Activated CD4-positive, alpha-beta memory T cell treated with anti-CD3 and anti-CD28 coated beads, Interleukin-2, amount 10 ng/mL, durations not matched to agents 7 days and 5 days (primary cell): ENCODE data around the gene ZNF775. TPM values are rescaled to one million over a fixed set of nuclear protein-coding genes. Genes with fewer than 3 reads are reported as not detected.

Experiments used
- CTCF ChIA-PET: fragments of 350-600 bp; sonication (Branson Sonifier 250); formaldehyde crosslinking; loops from one replicate; lab custom pipeline; 2021; ENCODE audit warnings: antibody characterized with exemption, inconsistent platforms; lab: Charles Lee
- POLR2A ChIA-PET: fragments of 350-600 bp; sonication (Branson Sonifier 250); formaldehyde crosslinking; loops from one replicate; lab custom pipeline; 2021; ENCODE audit warnings: antibody characterized with exemption; lab: Charles Lee
- DNase-seq: peaks from one replicate; pipeline ENCODE4 v3.0.0-alpha.2; 2020
- H3K27ac Mint-ChIP-seq: one replicate; pipeline ENCODE4 v1.8.0; 2021; ENCODE audit warnings: mild to moderate bottlenecking, mixed read lengths
- H3K27me3 Mint-ChIP-seq: one replicate; pipeline ENCODE4 v1.8.0; 2021; ENCODE audit warnings: mixed read lengths
- H3K36me3 Mint-ChIP-seq: one replicate; pipeline ENCODE4 v1.8.0; 2021; ENCODE audit warnings: low read depth, mixed read lengths
- H3K4me1 Mint-ChIP-seq: one replicate; pipeline ENCODE4 v1.8.0; 2021; ENCODE audit warnings: mixed read lengths
- H3K4me3 Mint-ChIP-seq: one replicate; pipeline ENCODE4 v1.8.0; 2021; ENCODE audit warnings: mild to moderate bottlenecking, mixed read lengths
- H3K9me3 Mint-ChIP-seq: one replicate; pipeline ENCODE4 v1.8.0; 2021; ENCODE audit warnings: mixed read lengths
- total RNA-seq, 2 experiments: library from RNA; stranded (reverse); gene quantifications; one replicate each; pipeline ENCODE4 v1.2.3, GENCODE V29; 2021

ZNF775 gene
- total RNA-seq, 2 experiments from 2014 or later = 6.4 to 7.1 TPM

DNA sequence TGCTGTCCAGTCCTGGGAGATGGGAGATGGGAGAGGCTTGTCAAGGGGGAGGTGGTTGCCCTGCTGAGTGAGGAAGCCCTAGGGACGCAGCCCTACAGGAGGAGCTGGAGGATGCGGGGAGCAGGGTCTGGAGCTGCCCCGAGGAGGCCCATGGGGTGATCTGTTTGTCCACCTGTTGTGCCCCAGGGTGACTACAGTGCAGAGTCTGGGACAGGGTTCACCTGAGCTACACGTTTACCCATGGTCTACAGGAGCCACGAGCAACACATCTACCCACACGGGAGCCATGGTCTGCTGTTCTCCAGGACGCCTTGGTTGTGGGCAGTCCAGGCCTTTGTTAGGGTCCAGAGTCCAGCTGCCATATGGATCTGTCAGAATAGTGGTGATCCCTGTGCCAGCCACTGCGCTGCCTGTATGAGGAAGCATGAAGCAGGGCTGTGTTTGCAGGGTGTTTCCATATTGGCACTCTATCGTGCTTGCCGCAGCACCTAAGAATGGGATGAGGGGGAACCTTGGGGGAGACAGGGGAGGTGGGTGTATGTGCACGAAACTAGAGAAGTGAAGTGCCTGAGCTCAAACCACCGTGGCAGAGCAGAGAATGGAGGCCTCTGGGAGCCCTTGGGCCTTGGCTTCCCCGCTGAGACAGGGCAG is 23.7 kb downstream of the ZNF775 start:
- Mint-ChIP-seq H3K36me3 (peaks cover 10% of the 10 kb centered on the region), H3K27ac (no peak overlapping the region), H3K4me3 (no peak overlapping the region), H3K9me3 (no peaks in the 10 kb centered on the region), H3K4me1 (peaks cover 37% of the 10 kb centered on the region), H3K27me3 (no peaks in the 10 kb centered on the region)
- DNase-seq = no peak
- ChIA-PET POLR2A (interaction anchor here (1.9 to 3.1 kb wide), 2 partner anchors 25 to 34 kb away, joined by 10 to 14 read pairs; partner anchors contain the start of genes REPIN1 and ZNF775), CTCF (interaction anchor here (0.8 kb wide), 1 partner anchor 17 kb away, joined by 3 read pairs; no protein-coding TSS in a partner anchor)

DNA sequence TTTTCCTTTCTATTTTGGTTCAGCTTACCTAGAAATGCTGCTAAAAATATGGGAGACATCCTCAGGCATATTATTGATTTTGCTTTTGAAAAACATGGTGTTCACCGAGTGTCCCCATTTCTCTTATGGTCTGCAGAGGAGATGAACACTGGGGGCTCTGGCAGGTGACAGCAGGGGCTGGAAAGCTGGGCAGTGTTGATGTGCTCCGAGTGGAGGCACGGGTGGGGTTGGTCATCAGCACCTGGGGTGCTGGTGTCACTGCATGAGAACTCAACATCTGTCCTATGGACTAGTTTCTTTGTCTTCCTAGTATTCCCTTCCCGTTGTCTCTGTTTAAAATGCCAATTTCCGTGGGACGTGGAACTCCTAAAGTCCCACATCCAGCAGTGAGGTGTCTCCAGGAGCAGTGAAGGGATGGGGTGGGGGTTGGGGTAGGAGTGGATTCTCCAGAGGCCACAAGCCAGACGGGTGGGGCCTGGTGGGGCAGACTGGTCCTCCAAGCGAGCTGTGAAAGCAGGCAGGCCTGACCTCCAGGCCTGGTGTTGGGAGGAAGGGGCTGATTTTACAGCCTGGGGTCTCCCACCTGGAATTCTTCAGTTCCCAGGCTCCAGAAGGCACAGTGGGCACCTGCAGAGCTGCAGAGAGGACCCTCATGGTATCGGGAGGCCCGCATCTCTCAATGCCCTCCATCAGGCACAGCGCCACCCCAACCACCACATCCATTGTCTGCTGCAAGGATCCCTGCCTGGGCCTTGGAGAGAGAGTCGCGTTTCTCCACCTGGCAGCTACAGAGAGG is 24.4 kb downstream of the ZNF775 start:
- CTCF ChIA-PET = interaction anchor here (0.8 to 2.2 kb wide), 4 partner anchors 19 to 352 kb away, joined by 3 to 7 read pairs (median 5); partner anchors contain the start of gene REPIN1
- H3K36me3 Mint-ChIP-seq = peaks cover 12% of the 10 kb centered on the region
- no peaks in the 10 kb centered on the region for H3K27me3 Mint-ChIP-seq
- H3K4me1 Mint-ChIP-seq = peaks cover 39% of the 10 kb centered on the region
- DNase-seq = no peak
- POLR2A ChIA-PET = interaction anchor here (1.0 to 4.9 kb wide), 7 partner anchors 11 to 352 kb away, joined by 3 to 41 read pairs (median 10); partner anchors contain the start of genes ACTR3C, LRRC61, REPIN1 and ZNF775
- H3K9me3 Mint-ChIP-seq = no peaks in the 10 kb centered on the region
- H3K4me3 Mint-ChIP-seq = peak overlapping the region; percentile 86
- H3K27ac Mint-ChIP-seq = peak overlapping the region; percentile 74

DNA sequence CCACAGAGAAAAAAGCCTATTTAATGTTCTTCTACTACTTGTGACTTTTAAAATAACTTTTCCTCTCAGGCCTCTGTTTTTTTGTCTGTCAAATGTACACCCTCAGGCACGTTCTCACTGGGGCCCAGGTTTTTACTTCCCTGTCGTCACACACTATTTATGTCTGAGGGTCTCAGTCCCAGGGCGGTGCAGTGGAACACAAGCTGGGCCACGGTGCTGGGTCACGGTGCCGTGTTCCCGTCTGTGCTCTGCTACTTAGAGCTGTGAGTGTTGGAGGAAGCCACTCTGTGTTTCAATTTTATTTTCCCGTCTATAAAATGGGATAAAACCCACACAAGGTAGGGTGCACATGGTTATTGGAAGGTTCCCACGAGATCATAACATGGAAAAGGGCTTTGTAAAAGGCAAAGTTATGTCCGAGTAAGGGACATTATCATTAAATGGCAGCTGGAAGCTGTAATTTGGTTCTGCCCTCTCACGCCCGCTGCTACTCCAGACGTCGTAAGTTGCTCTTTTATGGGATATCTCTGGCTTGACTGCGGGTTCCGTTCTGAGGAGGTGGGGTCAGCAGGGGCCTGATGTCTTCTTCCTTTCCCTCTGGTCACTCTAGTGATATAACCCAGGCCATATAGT is 25.2 kb downstream of the ZNF775 start:
- peak overlapping the region; percentile 86 for H3K4me3 Mint-ChIP-seq
- ChIA-PET CTCF (interaction anchor here (0.8 to 2.9 kb wide), 8 partner anchors 11 to 354 kb away, joined by 3 to 8 read pairs (median 4); partner anchors contain the start of gene REPIN1), POLR2A (interaction anchor here (0.9 to 4.9 kb wide), 7 partner anchors 9 to 351 kb away, joined by 3 to 41 read pairs (median 5); partner anchors contain the start of genes ACTR3C, LRRC61, REPIN1 and ZNF775)
- no peaks in the 10 kb centered on the region for H3K27me3 Mint-ChIP-seq
- H3K9me3 Mint-ChIP-seq = no peaks in the 10 kb centered on the region
- H3K4me1 Mint-ChIP-seq = peaks cover 45% of the 10 kb centered on the region
- DNase-seq = no peak
- peak overlapping the region; percentile 74 for H3K27ac Mint-ChIP-seq
- peaks cover 18% of the 10 kb centered on the region for H3K36me3 Mint-ChIP-seq

DNA sequence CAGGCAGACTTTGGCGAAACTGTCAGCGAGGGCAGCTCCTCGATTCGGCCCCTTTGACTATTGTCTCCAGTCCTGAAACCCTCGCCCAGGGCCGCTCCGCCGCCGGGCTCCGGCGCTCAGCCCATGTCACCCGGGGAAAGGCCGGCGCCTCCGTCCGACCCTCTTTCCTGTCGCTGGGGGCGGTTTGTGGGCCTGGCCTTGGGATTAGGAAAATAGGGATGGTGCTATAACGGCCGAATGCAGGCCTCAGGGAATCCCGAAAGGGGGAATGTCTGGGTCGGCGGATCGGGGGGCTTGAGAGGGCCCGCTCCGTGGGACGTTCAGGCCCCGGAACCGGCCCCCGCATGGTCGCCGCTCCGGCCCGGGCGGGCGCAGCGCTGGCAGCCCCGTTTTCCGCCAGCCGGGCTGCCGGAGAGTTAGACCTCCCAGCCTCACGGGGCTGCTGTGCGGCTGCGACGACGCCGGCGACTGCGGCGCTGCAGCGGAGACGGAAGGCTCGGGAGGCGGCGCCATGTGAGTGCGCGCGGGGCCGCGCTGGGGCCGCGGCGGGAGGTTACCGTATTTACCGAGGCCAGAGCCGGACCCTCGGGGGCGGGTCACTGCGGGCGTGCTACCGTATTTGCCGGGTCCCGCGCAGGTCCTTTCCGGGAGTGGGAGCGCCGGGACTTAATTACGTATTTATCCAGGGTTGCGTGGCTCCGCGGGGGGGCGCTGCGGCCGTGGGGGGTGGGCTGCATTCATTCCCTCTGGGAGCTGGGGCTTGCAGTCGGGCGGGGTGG is 25.9 kb downstream of the ZNF775 start:
- Mint-ChIP-seq H3K9me3 (no peaks in the 10 kb centered on the region), H3K4me1 (peaks cover 45% of the 10 kb centered on the region), H3K4me3 (peak overlapping the region; percentile 86), H3K36me3 (peaks cover 18% of the 10 kb centered on the region), H3K27ac (peak overlapping the region; percentile 84), H3K27me3 (no peaks in the 10 kb centered on the region)
- ChIA-PET POLR2A (interaction anchor here (0.9 to 4.9 kb wide), 22 partner anchors 9 to 351 kb away, joined by 3 to 41 read pairs (median 4); partner anchors contain the start of genes ACTR3C, GIMAP8, LRRC61 and REPIN1), CTCF (interaction anchor here (0.6 to 2.9 kb wide), 16 partner anchors 10 to 486 kb away, joined by 3 to 12 read pairs (median 4); partner anchors contain the start of genes ACTR3C, LRRC61, REPIN1 and ZNF775)
- DNase-seq = peak; percentile 86

DNA sequence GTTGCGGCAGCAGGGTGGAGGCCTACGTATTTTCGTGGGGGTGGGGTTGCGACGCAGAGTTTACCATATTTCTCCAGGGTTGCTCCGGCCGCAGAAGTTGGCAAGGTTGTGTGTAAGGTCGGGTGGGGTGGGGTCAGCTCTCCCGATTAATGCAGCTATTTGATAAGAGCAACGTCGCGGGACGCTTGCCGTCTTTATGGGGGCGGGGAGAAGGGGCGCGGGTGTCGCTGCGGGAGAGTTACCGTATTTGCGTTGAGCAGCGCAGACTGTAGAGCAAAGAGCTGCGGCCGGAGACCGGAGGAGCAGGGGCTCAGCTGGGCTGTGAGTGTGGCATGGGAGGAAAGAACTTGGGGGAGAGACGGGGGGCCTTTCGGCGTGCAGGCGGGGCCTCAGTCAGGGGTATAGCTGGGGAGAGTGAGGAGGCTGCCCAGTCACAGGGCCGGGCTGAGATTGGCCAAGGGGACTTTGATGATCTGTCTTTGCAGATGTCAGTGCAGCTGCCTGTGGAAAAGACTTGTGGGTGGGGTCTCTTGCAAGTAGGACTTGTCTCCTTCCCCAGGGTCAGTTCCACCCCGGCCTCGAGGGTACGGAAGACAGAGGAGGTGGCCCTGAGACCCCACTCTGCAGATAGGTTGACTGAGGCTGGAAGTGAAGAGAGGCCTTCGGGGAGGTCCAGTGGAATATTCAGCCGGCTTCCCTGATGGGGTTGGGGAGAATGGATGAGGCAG is 26.6 kb downstream of the ZNF775 start:
- H3K27me3 Mint-ChIP-seq = no peaks in the 10 kb centered on the region

DNA sequence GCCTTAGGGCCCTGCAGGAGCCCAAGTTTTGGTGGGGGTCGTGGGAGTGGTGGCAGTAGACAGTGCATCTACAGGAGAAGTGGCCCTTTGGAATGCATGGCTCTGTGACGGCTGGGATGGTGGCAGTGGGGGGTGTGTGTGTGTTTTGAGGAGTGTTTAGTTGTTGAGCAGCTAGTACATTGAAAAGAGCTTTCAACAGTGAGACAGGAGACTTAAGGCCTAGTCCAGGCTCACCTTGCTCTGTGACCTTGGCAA is 27.1 kb downstream of the ZNF775 start:
- DNase-seq = peak; percentile 30
- Mint-ChIP-seq H3K9me3 (no peaks in the 10 kb centered on the region), H3K27ac (peak overlapping the region; percentile 84), H3K4me1 (peaks cover 39% of the 10 kb centered on the region), H3K4me3 (peak overlapping the region; percentile 86), H3K27me3 (no peaks in the 10 kb centered on the region), H3K36me3 (peaks cover 24% of the 10 kb centered on the region)
- POLR2A ChIA-PET = interaction anchor here (0.8 to 4.9 kb wide), 27 partner anchors 9 to 653 kb away, joined by 3 to 41 read pairs (median 4); partner anchors contain the start of genes ACTR3C, GIMAP8, LRRC61 and REPIN1
- CTCF ChIA-PET = interaction anchor here (0.9 to 2.9 kb wide), 15 partner anchors 9 to 373 kb away, joined by 3 to 12 read pairs (median 4); partner anchors contain the start of genes ACTR3C, LRRC61 and ZNF775

More for the DNA sequence above, 26.6 kb downstream of the ZNF775 start:
- no peaks in the 10 kb centered on the region for H3K9me3 Mint-ChIP-seq
- POLR2A ChIA-PET = interaction anchor here (1.0 to 4.9 kb wide), 22 partner anchors 9 to 350 kb away, joined by 3 to 41 read pairs (median 4); partner anchors contain the start of genes ACTR3C, GIMAP8, LRRC61 and REPIN1
- peaks cover 20% of the 10 kb centered on the region for H3K36me3 Mint-ChIP-seq
- H3K27ac Mint-ChIP-seq = peak overlapping the region; percentile 84
- CTCF ChIA-PET = interaction anchor here (0.6 to 2.9 kb wide), 17 partner anchors 9 to 485 kb away, joined by 3 to 12 read pairs (median 4); partner anchors contain the start of genes ACTR3C, LRRC61, REPIN1 and ZNF775
- H3K4me1 Mint-ChIP-seq = peaks cover 41% of the 10 kb centered on the region
- H3K4me3 Mint-ChIP-seq = peak overlapping the region; percentile 86
- DNase-seq = peak; percentile 60

DNA sequence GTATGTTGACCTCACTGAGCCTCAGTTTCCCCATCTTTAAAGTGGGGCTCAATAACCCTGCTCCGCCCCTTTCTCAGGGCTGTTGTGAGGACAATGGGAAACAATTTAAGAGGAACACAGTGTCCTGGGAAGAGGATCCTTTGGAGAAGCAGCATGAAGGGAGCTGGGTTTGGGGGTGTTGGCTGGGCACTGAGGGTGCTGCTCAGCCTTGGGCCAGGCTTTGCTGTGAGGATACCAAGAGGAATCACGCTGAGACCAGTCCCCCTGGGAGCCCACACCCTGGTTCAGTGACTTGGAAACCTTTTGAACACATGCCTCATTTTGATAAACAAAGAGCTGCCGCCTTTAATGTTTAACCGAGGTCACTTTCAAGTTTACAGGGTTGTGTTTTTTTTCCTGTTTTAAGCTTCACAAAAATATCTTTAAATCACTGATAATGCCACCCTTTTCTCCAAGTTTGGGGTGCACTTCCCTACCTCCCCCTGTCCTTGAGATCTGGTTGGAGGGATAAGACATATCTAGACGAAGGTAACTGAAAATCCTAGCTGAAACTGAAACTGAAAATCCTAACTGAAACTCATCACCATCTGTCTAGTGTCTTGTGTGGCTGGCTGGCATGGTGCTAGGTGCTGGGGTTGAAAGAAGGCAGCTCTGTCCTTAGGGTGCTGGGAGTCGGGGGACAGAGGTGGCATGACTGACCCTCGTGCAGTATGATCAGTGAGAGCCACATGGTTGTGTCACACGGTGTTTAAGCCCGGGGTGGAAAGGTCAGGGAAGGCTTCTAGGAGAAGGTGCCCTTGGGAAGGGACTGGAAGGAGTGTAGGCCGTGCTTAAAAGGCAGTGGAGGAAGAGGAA is 27.7 kb downstream of the ZNF775 start:
- ChIA-PET CTCF (interaction anchor here (0.8 to 2.9 kb wide), 17 partner anchors 10 to 372 kb away, joined by 3 to 12 read pairs (median 4); partner anchors contain the start of genes GIMAP1 and REPIN1), POLR2A (interaction anchor here (0.8 to 4.9 kb wide), 24 partner anchors 10 to 652 kb away, joined by 3 to 41 read pairs (median 4); partner anchors contain the start of genes ACTR3C, GIMAP7, GIMAP8 and LRRC61)
- DNase-seq = peak; percentile 58
- Mint-ChIP-seq H3K4me1 (peaks cover 39% of the 10 kb centered on the region), H3K27me3 (no peaks in the 10 kb centered on the region), H3K9me3 (no peaks in the 10 kb centered on the region), H3K4me3 (peak overlapping the region; percentile 86), H3K36me3 (peaks cover 25% of the 10 kb centered on the region), H3K27ac (peak overlapping the region; percentile 84)

DNA sequence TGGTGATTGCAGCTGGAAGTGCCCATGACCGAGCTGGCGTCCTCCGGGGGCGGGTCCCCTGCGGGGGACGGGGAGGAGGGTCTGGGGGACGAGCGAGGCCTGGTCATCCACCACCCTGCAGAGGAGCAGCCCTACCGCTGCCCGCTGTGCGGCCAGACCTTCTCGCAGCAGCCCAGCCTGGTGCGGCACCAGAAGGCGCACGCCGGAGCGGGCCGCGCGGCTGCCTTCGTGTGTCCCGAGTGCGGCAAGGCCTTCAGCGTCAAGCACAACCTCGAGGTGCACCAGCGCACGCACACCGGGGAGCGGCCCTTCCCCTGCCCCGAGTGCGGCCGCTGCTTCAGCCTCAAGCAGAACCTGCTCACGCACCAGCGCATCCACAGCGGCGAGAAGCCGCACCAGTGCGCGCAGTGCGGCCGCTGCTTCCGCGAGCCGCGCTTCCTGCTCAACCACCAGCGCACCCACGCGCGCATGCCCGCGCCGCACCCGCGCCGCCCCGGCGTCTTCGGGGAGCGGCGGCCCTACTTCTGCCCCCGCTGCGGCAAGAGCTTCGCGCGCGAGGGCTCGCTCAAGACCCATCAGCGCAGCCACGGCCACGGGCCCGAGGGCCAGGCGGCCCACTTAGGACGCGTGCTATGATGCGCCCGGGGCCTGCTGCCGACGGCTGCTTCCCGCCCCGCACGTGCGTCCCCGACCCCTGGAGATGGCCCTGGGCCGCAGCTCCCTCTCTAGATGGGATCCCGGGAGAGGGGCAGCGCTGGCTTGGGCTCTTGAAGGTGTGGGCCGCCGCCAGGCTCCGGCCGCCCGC is 28.7 kb downstream of the ZNF775 start:
- DNase-seq = no peak
- Mint-ChIP-seq H3K27me3 (no peaks in the 10 kb centered on the region), H3K4me3 (no peak overlapping the region), H3K36me3 (peaks cover 27% of the 10 kb centered on the region), H3K4me1 (peaks cover 37% of the 10 kb centered on the region), H3K9me3 (no peaks in the 10 kb centered on the region), H3K27ac (no peak overlapping the region)
- POLR2A ChIA-PET = interaction anchor here (0.8 to 4.9 kb wide), 15 partner anchors 10 to 330 kb away, joined by 3 to 41 read pairs (median 6); partner anchors contain the start of genes ACTR3C, GIMAP7, GIMAP8 and LRRC61
- CTCF ChIA-PET = interaction anchor here (1.0 to 2.3 kb wide), 6 partner anchors 10 to 371 kb away, joined by 4 to 8 read pairs (median 4); partner anchors contain the start of gene REPIN1

DNA sequence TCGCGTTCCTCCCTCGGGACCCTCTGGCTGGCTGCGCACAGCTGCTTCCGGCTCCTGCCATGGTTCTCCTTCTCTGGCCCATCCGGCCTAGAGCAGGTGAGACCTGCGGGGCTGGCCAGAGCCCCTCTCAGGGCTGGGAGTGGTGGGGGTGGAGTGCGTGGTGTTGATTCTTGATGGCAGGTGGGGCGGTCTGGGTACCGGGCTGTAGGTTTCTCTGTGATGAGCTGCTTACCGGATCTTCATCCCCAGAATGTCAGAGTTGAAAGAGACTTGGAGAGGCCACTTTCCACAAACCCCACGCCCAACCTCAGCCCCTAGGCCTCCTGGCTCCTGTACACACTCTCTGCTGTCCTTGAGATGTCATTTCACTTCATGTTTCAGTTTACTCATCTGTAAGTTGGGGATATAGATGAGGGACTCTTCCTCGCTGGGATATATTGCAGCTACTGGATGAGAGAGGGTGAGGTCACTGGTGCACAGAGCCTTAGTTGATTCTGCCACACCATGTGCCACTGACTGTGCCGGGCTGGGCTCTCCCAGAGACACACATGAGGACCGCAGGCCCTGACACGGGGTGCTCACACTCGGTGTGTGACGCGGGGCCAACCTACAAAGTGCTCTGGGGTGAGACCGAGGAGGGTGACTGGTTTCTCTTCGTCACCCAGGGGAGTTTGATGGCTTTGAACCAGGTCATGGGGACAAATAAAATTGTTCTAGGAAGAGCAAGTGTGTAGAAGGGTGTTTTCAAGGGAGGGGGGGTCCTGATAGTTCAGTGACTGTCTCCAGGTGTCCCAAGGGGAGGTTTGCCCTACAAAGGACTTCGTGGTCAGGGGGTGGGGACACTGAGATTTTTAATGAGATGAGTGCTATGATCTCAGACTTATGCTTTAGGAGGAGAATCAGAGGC is 29.5 kb downstream of the ZNF775 start:
- H3K27ac Mint-ChIP-seq = peak overlapping the region; percentile 52
- H3K4me3 Mint-ChIP-seq = no peak overlapping the region
- no peak for DNase-seq
- ChIA-PET CTCF (interaction anchor here (0.9 to 2.3 kb wide), 3 partner anchors 9 to 370 kb away, joined by 3 to 5 read pairs (median 3); no protein-coding TSS in a partner anchor), POLR2A (interaction anchor here (3.2 to 4.9 kb wide), 2 partner anchors 28 to 39 kb away, joined by 14 to 41 read pairs; partner anchors contain the start of gene REPIN1)
- no peaks in the 10 kb centered on the region for H3K9me3 Mint-ChIP-seq
- peaks cover 33% of the 10 kb centered on the region for H3K4me1 Mint-ChIP-seq
- no peaks in the 10 kb centered on the region for H3K27me3 Mint-ChIP-seq
- peaks cover 27% of the 10 kb centered on the region for H3K36me3 Mint-ChIP-seq
